ENCODE measurements around the gene CTNNA2.
"Not testable (repeated sequence)": the region's sequence is repeated elsewhere in the genome, so short reads cannot be mapped to it uniquely, and the experiment has no call there.

The CTNNA2 gene

GRCh38 chr2:80149991-80150390 is 637.1 kb downstream of the CTNNA2 start:
- DNase-seq (ENCODE audit: low read depth) = no peak

DNA sequence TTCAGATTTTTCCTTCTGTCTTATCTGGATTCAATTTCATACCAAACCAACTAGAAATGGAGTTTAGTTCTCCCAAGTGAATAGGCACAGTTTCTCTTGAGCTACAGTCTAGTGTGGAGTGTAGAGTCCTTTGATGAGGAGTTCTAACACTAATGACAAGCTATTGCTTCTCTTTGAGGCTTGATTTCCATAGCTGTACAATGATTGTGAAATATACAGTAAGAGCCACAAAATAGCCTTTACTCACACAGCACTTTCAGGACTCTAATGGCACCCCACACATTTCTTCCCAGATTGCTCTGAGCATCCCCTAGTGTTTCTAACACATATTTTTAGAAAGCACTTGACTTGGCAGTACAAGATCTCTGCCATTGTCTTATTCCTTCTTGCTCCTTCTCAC is 638.4 kb downstream of the CTNNA2 start:
- no peak for DNase-seq (ENCODE audit: low read depth)

DNA sequence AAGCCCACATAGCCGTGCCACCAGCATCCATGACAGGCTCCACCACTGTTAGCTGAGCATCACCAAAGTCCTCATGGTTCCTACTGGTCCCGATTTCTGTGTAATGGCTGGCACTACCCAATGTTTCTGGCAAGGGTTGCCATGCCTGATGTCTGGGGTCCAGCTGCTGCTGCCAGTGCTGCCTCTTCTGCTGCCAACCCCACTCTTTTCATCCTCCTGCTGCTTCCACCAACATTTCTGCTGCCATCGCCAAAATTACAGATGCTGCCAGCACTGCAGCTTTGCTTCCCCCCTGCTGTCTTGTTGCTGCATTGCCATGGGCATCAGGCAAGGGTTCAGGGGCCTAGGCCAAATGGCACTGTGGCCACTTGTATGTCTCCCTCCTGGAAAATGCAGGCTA is 638.8 kb downstream of the CTNNA2 start:
- no peak for DNase-seq (ENCODE audit: low read depth)

DNA sequence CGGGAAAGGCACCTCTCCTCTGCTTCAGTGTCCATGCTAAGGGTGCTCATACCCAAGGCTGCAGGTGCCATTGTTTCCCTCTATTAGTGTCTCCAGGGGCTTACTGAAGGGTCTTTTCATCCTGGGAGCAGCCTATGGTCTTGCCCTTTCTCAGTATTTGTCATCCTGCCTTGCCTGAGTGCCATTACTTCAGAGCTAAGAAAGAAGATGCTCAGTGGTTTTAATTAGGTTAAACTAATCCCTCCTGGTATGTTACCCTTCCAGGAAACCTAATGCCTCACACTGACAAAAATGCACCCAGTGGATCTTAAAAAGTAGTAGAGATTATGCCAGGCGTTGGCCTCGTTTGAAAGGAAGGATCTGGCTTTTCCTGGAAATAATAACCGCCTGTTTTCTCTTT is 640.3 kb downstream of the CTNNA2 start:
- no peak for DNase-seq (ENCODE audit: low read depth)

DNA sequence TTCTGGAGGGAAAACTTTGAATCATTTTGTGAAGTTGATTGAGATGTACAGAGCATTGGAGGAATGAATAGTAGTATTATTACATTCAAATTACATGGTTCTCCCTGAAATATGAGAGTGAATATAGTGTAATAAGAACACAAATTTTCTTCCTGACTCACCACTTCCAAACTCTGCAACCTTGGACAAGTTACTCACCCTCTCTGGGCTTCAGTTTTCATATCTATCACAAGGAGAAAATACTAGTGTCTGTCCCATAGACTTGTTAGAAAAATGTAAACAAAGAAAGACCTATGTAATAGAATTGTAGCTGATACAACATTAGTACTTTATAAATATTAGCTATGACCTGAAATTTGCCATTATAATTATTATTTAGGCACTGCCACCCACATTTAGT is 640.9 kb downstream of the CTNNA2 start:
- DNase-seq (ENCODE audit: low read depth) = no peak

- DNase-seq (ENCODE audit: low read depth) = no peak
These were observed 641.5 kb downstream of the CTNNA2 start for GRCh38 chr2:80154231-80154915.

GRCh38 chr2:80164375-80164774 is 651.5 kb downstream of the CTNNA2 start:
- no peak for DNase-seq (ENCODE audit: low read depth)

GRCh38 chr2:80166483-80167171 is 653.8 kb downstream of the CTNNA2 start:
- no peak for DNase-seq (ENCODE audit: low read depth)

DNA sequence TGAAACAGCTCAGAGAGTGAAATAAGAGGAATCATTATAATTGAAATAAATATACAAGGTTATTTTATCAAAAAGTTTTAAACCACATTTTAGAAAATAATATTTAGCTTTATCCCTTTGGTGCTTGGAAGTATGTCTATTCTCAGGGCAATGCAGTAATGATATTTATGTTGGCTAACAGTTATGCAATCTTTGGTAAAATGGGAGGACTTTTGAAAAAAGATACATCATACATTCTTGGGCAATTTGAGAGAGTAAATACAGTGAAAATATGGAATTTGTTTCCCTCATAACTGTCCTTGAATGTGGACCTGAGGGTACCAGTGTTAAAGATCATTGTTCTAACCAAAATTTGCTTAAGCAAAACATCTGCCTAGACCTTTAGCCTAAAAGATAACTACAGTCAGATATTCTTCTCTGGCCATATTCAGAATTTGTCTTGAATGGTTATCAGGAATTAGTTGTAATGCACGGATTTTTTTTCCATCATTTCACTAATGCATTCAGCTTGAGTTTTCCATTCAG is 654.5 kb downstream of the CTNNA2 start:
- DNase-seq (ENCODE audit: low read depth) = no peak

GRCh38 chr2:80168037-80168436 is 655.2 kb downstream of the CTNNA2 start:
- DNase-seq (ENCODE audit: low read depth) = no peak

DNA sequence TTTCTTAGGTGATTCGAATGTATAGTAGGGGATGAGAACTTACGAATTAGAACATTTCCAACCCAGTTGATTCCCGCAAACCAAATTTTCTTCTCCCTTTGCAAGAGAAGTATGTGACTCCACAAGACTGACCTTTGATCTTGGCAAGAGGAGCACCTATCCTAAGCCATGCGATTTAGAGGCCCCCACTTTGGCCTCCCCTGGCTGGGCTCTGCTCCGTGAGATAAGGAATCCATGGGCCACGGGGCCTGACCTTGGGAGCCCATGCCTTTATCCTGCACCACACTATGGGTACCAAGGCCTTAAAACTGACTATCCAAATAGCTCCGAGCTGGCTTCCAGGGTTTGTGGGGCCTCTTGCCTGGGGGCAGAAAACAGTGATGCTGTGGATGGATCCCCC is 656.0 kb downstream of the CTNNA2 start:
- DNase-seq (ENCODE audit: low read depth) = no peak

DNA sequence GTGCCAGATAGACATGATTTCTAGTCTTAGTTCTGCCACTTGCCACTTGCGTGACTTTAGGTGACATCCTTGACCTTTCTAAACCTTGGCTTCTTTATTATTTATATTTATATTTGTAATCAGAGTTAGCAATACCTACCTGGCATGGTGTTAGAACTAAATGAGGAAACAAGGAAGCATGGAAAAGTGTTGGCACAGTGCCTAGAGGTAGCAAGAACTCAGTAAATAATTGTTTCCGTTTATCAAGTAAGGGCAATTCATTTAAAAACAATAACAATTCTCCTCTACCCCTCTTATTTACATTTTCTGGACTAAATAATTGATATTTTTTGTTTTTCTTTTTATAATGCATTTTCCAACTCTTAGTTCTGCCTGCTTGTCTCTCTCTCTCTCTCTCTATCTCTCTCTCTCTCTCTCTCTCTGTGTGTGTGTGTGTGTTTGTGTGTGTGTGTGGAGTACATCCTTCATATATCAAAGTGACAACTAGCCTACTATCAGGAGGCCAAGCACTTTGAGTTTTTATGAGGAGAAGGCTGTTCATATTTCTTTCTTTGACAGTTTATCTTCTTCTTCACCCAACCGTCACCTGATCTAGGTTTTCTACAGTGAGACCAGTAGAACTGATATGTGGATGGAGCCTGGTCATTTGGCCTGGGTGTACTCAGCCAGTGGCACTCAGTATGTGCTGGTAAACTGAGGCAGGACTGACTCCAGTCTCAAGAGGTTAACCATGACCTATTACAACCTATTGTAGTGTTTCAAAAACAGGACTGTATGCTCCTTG is 657.2 kb downstream of the CTNNA2 start:
- DNase-seq (ENCODE audit: low read depth) = no peak

- DNase-seq (ENCODE audit: low read depth) = no peak
These were observed 672.2 kb downstream of the CTNNA2 start for GRCh38 chr2:80185091-80185490.

- no peak for DNase-seq (ENCODE audit: low read depth)
These were observed 673.4 kb downstream of the CTNNA2 start for GRCh38 chr2:80186262-80186661.

GRCh38 chr2:80187156-80187555 is 674.3 kb downstream of the CTNNA2 start:
- DNase-seq (ENCODE audit: low read depth) = no peak

- no peak for DNase-seq (ENCODE audit: low read depth)
These were observed 677.3 kb downstream of the CTNNA2 start for GRCh38 chr2:80190166-80190565.

DNA sequence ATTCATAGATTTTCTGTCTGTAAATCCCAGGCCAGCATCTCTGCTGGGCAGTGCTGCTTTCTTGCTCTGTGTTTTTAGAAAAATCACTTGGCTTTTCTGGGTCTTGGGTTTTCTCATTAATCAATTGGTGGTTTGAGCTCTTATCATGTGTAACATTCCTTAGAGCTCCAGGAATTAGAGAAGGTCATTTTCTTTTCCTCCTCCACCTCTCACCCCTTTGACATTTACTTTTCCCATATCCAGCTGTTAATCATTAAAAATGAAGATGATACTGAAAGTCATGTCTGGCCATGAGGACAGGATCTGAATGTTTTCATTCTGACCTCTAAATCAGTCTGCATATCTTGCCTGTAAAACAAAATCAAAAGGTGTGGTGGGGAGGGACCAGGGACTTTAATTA is 680.7 kb downstream of the CTNNA2 start:
- DNase-seq (ENCODE audit: low read depth) = no peak

DNA sequence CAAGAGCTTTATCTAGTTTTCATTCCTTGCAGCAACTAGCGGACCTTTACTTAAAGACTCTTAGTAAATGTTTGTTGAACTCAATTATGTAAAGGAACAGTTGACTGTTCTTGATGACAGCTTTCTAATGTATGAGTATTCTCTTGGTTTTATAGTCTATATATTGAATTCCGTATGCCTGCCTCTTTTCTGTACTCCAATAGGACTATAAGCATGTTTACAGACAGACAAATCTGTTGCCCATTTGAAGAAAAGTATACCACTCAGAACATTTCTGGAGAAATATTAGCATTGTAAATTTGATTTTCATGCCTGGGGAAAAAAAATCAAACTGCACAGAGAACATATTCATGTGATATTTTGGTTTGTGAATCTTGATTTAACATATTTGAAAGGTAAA is 682.2 kb downstream of the CTNNA2 start:
- DNase-seq (ENCODE audit: low read depth) = no peak

DNA sequence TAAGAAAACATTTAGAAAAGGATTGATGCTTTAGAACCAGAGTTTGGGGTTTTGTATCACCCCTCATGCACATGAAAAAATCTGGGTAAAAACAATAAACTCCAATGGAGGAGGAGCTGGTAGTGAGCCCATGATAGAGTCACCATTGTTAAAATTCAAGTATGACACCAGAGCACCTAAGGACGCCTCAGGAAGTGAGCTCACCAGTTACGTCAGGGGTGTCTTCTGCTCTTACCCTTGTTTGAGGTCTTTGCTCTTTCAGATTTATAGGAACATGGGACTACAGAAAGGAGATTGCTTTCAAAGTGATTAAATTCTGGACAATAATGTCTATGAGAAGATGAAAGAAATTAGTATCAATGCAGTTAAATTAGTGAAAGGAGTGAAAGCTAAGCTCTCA is 685.2 kb downstream of the CTNNA2 start:
- no peak for DNase-seq (ENCODE audit: low read depth)

DNA sequence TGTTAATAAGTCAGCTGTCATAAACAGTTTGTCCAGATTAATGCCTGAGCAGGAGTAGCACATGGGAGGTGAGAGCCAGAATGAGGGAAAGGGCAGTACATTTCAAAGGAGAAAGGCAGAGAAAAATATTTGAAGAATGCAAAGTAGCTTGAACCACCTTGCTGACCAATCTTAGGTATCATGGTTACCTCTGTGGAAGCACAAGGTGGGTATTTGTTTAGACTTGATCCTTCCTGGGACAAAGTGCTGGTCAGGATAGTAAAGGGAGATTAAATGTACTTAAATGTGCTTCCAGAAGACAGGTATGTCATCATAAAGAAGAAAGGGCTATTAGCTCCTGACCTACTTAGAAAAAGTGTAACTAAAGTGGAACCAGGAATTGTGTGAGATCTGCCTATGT is 686.7 kb downstream of the CTNNA2 start:
- DNase-seq (ENCODE audit: low read depth) = no peak

GRCh38 chr2:80203929-80204328 is 691.1 kb downstream of the CTNNA2 start:
- DNase-seq (ENCODE audit: low read depth) = not testable (repeated sequence)

DNA sequence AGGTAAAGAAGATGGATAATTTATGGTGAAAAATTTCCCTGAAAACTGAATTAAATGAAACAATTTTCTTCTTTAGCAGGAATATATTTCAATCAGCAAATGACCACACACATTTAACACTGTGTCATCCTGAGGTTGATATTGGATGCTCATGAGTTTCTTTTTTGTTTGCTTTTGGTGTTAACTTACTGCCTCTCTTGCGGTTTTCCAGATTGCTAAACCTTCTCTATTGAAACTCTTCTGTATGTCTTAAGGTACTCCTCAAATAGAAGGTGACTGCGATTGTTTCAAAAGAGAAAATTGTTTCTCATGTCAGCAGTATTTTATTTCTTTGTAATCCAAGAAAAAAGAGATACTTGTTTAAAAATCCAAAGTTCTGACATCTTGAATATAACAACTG is 692.6 kb downstream of the CTNNA2 start:
- DNase-seq (ENCODE audit: low read depth) = no peak

GRCh38 chr2:80209458-80209857 is 696.6 kb downstream of the CTNNA2 start:
- no peak for DNase-seq (ENCODE audit: low read depth)

All from HS-27A (cell line).